Upper lobe of left lung (tissue), 6 donors: Measurements from ENCODE around the gene CACNB2. TPM values are rescaled to one million over a fixed set of nuclear protein-coding genes. Genes with fewer than 3 reads are reported as not detected.

Source experiments
- ATAC-seq, 2 donors: fragments of 200-7000 bp; cut with Tn5 transposase; one replicate each; pipeline ENCODE4 v1.9.1; 2022; ENCODE audit warnings: mild to moderate bottlenecking in 2 of 2, moderate library complexity in 2 of 2; ENCODE audit not compliant: low FRiP score in 2 of 2
- DNase-seq, 2 donors: peaks; one replicate each; pipeline ENCODE4 v3.0.0-alpha.2; 2019 to 2020
- H3K27ac ChIP-seq, 4 donors: fragments of 200-600 bp; sonication (generic); one replicate each; pipeline ENCODE4 v1.5.1; 2016 to 2019
- H3K27me3 ChIP-seq, 4 donors: fragments of 200-600 bp; sonication (generic); one replicate each; pipeline ENCODE4 v1.5.1; 2017 to 2019
- H3K36me3 ChIP-seq, 4 donors: fragments of 200-600 bp; sonication (generic); one replicate each; pipeline ENCODE4 v1.5.1; 2016 to 2019
- H3K4me1 ChIP-seq, 4 donors: fragments of 200-600 bp; sonication (generic); one replicate each; pipeline ENCODE4 v1.5.1; 2018 to 2019
- H3K4me3 ChIP-seq, 4 donors: fragments of 200-600 bp; sonication (generic); one replicate each; pipeline ENCODE4 v1.5.1; 2017 to 2019; ENCODE audit warnings: mild to moderate bottlenecking in 2 of 4, moderate library complexity in 1 of 4
- H3K9me3 ChIP-seq, 4 donors: fragments of 200-600 bp; sonication (generic); one replicate each; pipeline ENCODE4 v1.5.1; 2018 to 2019
- EP300 ChIP-seq, 4 donors: sonication (generic); formaldehyde crosslinking; IDR thresholded peaks; one replicate each; pipeline ENCODE4 v1.5.1; 2017; ENCODE audit warnings: antibody characterized with exemption in 4 of 4, control low read depth in 2 of 4
- POLR2A ChIP-seq, 4 donors: fragments of 450-650 bp; IDR thresholded peaks; one replicate each; pipeline ENCODE4 v1.5.1; 2016 to 2017; ENCODE audit warnings: antibody characterized with exemption in 4 of 4, mild to moderate bottlenecking in 2 of 4
- POLR2AphosphoS5 ChIP-seq, 2 donors: sonication (generic); formaldehyde crosslinking; IDR thresholded peaks; one replicate each; pipeline ENCODE4 v1.5.1; 2017; ENCODE audit warnings: antibody characterized with exemption in 2 of 2
- WGBS, 2 donors: methylation state at CpG; one replicate each; pipeline ENCODE4 v1.1.5; 2017 to 2018; 5-methylcytosine and 5-hydroxymethylcytosine counted together
- total RNA-seq, 6 donors: library from RNA; depleted of rRNA in 4 of 6; stranded (reverse); fragments of >200 nt in 4 of 6; gene quantifications; one replicate each; pipeline versions ENCODE4 v1.1.0 to v1.2.1, GENCODE V29; 2016 to 2021
- TF ChIP-seq, protein P1 (sequence below), 6 experiments: fragments of 450-650 bp in 4 of 6; fragments of 200-600 bp in 2 of 6; sonication (generic) in 2 of 6; IDR thresholded peaks; one replicate each; pipeline ENCODE4 v1.5.1; 2016 to 2019; ENCODE audit warnings: antibody characterized with exemption in 6 of 6
- donor health status: DM: no; HTN: no; CAD: no; lungs with moderate emphysema.
- donor health status: DM: no; HTN: yes; CAD: no; lungs with severe emphysema.

Gene CACNB2
- total RNA-seq, 6 donors from 2014 or later: 1.4 to 6.3 (median 2.9) TPM

- 80 to 91% methylated on average over 4 of the region's 4 CpGs for WGBS, 2 donors
- Histone ChIP-seq H3K9me3 (no peaks in the 10 kb centered on the region), H3K4me3 (no peak overlapping the region), H3K4me1 (peaks cover 0 to 3% (median under 1%) of the 10 kb centered on the region in 4 donors), H3K27ac (no peak overlapping the region), H3K36me3 (no peaks in the 10 kb centered on the region), H3K27me3 (peaks cover 0 to 6% (median under 1%) of the 10 kb centered on the region in 4 donors)
- TF ChIP-seq EP300 (IDR thresholded peaks at IDR 0.05) (no peak), POLR2AphosphoS5 (IDR thresholded peaks at IDR 0.05) (no peak), POLR2A (IDR thresholded peaks at IDR 0.05) (no peak)
- TF ChIP-seq, protein P1, sequence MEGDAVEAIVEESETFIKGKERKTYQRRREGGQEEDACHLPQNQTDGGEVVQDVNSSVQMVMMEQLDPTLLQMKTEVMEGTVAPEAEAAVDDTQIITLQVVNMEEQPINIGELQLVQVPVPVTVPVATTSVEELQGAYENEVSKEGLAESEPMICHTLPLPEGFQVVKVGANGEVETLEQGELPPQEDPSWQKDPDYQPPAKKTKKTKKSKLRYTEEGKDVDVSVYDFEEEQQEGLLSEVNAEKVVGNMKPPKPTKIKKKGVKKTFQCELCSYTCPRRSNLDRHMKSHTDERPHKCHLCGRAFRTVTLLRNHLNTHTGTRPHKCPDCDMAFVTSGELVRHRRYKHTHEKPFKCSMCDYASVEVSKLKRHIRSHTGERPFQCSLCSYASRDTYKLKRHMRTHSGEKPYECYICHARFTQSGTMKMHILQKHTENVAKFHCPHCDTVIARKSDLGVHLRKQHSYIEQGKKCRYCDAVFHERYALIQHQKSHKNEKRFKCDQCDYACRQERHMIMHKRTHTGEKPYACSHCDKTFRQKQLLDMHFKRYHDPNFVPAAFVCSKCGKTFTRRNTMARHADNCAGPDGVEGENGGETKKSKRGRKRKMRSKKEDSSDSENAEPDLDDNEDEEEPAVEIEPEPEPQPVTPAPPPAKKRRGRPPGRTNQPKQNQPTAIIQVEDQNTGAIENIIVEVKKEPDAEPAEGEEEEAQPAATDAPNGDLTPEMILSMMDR (IDR thresholded peaks at IDR 0.05): no peak
- no peak for DNase-seq
- no peak for ATAC-seq
Measured at GRCh38 chr10:18134921-18135320, 5.3 kb upstream of the CACNB2 start.

- ATAC-seq: no peak
- Histone ChIP-seq H3K27ac (no peak overlapping the region), H3K4me3 (no peak overlapping the region), H3K36me3 (no peaks in the 10 kb centered on the region), H3K27me3 (peaks cover 0 to 18% (median 9%) of the 10 kb centered on the region in 4 donors), H3K4me1 (peaks cover 5 to 16% (median 8%) of the 10 kb centered on the region in 4 donors), H3K9me3 (no peaks in the 10 kb centered on the region)
- TF ChIP-seq POLR2A (IDR thresholded peaks at IDR 0.05): no peak
- TF ChIP-seq, protein P1 (IDR thresholded peaks at IDR 0.05): no peak
- TF ChIP-seq EP300 (IDR thresholded peaks at IDR 0.05): no peak
- no peak for TF ChIP-seq POLR2AphosphoS5 (IDR thresholded peaks at IDR 0.05)
- no peak for DNase-seq
- 62 to 64% methylated on average over 8 of the region's 8 CpGs for whole genome bisulfite sequencing, 2 donors
Measured at GRCh38 chr10:18136073-18136791, 4.0 kb upstream of the CACNB2 start.

- Histone ChIP-seq H3K36me3 (no peaks in the 10 kb centered on the region), H3K4me1 (peaks cover 5 to 16% (median 8%) of the 10 kb centered on the region in 4 donors), H3K4me3 (no peak overlapping the region), H3K27ac (no peak overlapping the region), H3K27me3 (peaks cover 0 to 18% (median 10%) of the 10 kb centered on the region in 4 donors), H3K9me3 (no peaks in the 10 kb centered on the region)
- WGBS, 2 donors: 0 to 93% methylated on average over 1 of the region's 1 CpG
- ATAC-seq (no peak), DNase-seq (no peak)
- TF ChIP-seq, protein P1 (IDR thresholded peaks at IDR 0.05): no peak
- TF ChIP-seq EP300 (IDR thresholded peaks at IDR 0.05) (no peak), POLR2AphosphoS5 (IDR thresholded peaks at IDR 0.05) (no peak), POLR2A (IDR thresholded peaks at IDR 0.05) (no peak)
Measured at GRCh38 chr10:18137111-18137510, 3.1 kb upstream of the CACNB2 start.

DNA sequence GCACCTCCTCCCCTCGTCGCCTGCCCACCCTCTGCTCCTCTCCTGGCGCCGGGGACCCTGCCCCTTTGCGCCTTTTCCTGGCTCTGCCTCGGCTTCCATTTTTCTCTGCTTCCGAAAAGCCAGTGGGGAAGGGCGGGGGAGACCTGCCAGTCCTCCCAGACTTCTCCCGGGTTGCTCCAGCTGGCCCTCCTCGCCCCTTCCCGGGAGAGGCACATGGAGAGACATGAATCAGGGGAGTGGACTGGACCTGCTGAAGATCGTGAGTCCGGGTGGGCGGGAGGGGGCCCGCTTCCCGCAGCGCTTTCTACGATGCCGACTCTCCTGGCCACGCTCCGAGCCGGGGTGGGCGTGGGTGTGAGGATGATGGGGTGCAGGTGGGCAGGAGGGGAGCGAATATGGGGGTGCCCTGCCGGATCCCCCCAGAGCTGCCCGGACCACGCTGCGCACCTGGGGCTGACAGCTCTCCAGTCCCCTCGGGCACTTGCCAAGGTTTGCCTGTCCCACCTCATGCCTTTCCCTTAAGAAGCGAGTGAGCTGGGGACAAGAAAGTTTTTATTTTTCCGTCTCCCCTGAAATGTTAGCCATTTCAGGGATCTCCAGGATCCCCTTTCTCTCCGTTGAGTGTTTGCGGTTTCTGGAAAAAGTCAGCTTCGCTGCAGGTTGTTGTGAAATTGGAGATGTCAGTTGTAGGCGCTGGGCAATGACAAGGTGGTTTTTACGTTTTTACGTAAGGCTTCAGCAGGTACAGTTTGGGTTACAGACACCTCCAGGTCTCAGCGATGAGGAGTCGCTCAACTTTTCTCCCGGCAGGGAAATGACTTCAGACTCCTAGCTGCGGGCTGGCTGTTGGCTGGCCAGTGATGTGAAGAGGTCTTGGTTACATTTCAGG lies 977 bp downstream of the CACNB2 start:
- Histone ChIP-seq H3K4me3 (peak overlapping the region; percentile 27 to 56 (median 48)), H3K27ac (peak overlapping the region; percentile 48 to 80 (median 66)), H3K27me3 (peaks cover 0 to 18% (median 10%) of the 10 kb centered on the region in 4 donors), H3K9me3 (no peaks in the 10 kb centered on the region), H3K4me1 (peaks cover 5 to 16% (median 8%) of the 10 kb centered on the region in 4 donors), H3K36me3 (no peaks in the 10 kb centered on the region)
- ATAC-seq: peak; percentile 37 to 51
- peak in 1 of 2 donors; percentile 66 for DNase-seq
- TF ChIP-seq POLR2A (IDR thresholded peaks at IDR 0.05) (no peak), POLR2AphosphoS5 (IDR thresholded peaks at IDR 0.05) (no peak), EP300 (IDR thresholded peaks at IDR 0.05) (no peak)
- TF ChIP-seq, protein P1 (IDR thresholded peaks at IDR 0.05): no peak
- 4 to 6% methylated on average over 28 to 34 of the region's 41 CpGs for WGBS, 2 donors
